HepG2 (cell line): Measurements from ENCODE around the gene GLTPD2. TPM values are rescaled to one million over a fixed set of nuclear protein-coding genes. Genes with fewer than 3 reads are reported as not detected.

Experiments used
- ATF1 ChIP-seq: IDR thresholded peaks from 2 replicates; pipeline ENCODE4 v1.6.1; 2016; ENCODE audit warnings: mild to moderate bottlenecking, control low read depth
- BRCA1 ChIP-seq: sonication (generic); formaldehyde crosslinking; IDR thresholded peaks from 2 replicates; pipeline ENCODE4 v1.4.0; 2020; ENCODE audit warnings: missing genetic modification reagents
- LCORL ChIP-seq, 2 experiments: fragments of 450-650 bp in 1 of 2; sonication (generic) in 1 of 2; formaldehyde crosslinking in 1 of 2; IDR thresholded peaks; 2 replicates each; pipeline versions ENCODE4 v1.5.0 to v1.6.1; 2017 to 2020; ENCODE audit warnings: antibody characterized with exemption in 1 of 2, missing genetic modification reagents in 1 of 2
- MYNN ChIP-seq: sonication (generic); formaldehyde crosslinking; IDR thresholded peaks from 2 replicates; pipeline ENCODE4 v1.4.0; 2020; ENCODE audit warnings: mild to moderate bottlenecking, low read depth, missing genetic modification reagents
- NR2F1 ChIP-seq, 2 experiments: fragments of 450-650 bp in 1 of 2; formaldehyde crosslinking in 1 of 2; IDR thresholded peaks; 2 replicates each; pipeline versions ENCODE4 v1.5.0 to v1.6.1; 2016 to 2020; ENCODE audit warnings: mild to moderate bottlenecking in 1 of 2, missing compliant biosample characterization in 1 of 2, missing genetic modification reagents in 1 of 2, moderate library complexity in 1 of 2
- NR2F6 ChIP-seq, 2 experiments: IDR thresholded peaks; 2 replicates each; pipeline ENCODE4 v1.6.1; 2016; ENCODE audit warnings: antibody characterized with exemption in 1 of 2, mild to moderate bottlenecking in 1 of 2
- SMYD3 ChIP-seq: sonication (generic); formaldehyde crosslinking; IDR thresholded peaks from 2 replicates; pipeline ENCODE4 v1.8.1; 2023; ENCODE audit warnings: mild to moderate bottlenecking, missing genetic modification reagents
- ZNF180 ChIP-seq: sonication (generic); formaldehyde crosslinking; IDR thresholded peaks from 2 replicates; pipeline ENCODE4 v1.4.0; 2020; ENCODE audit warnings: low read depth, missing genetic modification reagents, borderline replicate concordance
- ZNF263 ChIP-seq: sonication (generic); formaldehyde crosslinking; IDR thresholded peaks from 2 replicates; pipeline ENCODE4 v1.4.0; 2020; ENCODE audit warnings: missing genetic modification reagents
- ZNF484 ChIP-seq: sonication (generic); formaldehyde crosslinking; IDR thresholded peaks from 2 replicates; pipeline ENCODE4 v1.5.1; 2020; ENCODE audit warnings: mild to moderate bottlenecking, low read depth, missing genetic modification reagents, borderline replicate concordance
- ZSCAN29 ChIP-seq: sonication (generic); formaldehyde crosslinking; conservative IDR thresholded peaks from 2 replicates; pipeline ENCODE4 v1.4.0; 2020; ENCODE audit warnings: mild to moderate bottlenecking, missing genetic modification reagents
- polyA plus RNA-seq, 8 experiments: library from polyadenylated mRNA; depleted of rRNA in 3 of 8; stranded (reverse) in 7 of 8; unstranded in 1 of 8; fragments of >200 nt; fragmentation: Illumina TruSeq in 4 of 8; extraction: Trizol in 4 of 8; gene quantifications; 2 replicates each; pipeline versions ENCODE4 v1.2.1 to v1.2.3, GENCODE V29; 2011 to 2016; ENCODE audit warnings: low read depth in 4 of 8, missing spikeins in 1 of 8, mixed read lengths in 1 of 8; ENCODE audit not compliant: insufficient read depth in 1 of 8
- total RNA-seq, 5 experiments: library from RNA; depleted of rRNA; stranded (reverse); fragments of >200 nt; fragmentation: Illumina TruSeq; extraction: Trizol; gene quantifications; 2 replicates each; pipeline ENCODE4 v1.2.3, GENCODE V29; 2016; ENCODE audit warnings: low read depth in 1 of 5
- TF ChIP-seq, protein P1 (sequence below): sonication (generic); formaldehyde crosslinking; IDR thresholded peaks from 2 replicates; pipeline ENCODE4 v1.8.0; 2022; ENCODE audit warnings: mild to moderate bottlenecking, missing genetic modification reagents
- TF ChIP-seq, protein P2 (sequence below): sonication (generic); formaldehyde crosslinking; IDR thresholded peaks from 2 replicates; pipeline ENCODE4 v1.8.1; 2023; ENCODE audit warnings: mild to moderate bottlenecking, inconsistent platforms, moderate library complexity, missing genetic modification reagents, borderline replicate concordance
- TF ChIP-seq, protein P3 (sequence below), 2 experiments: sonication (generic) in 1 of 2; formaldehyde crosslinking in 1 of 2; IDR thresholded peaks; 2 replicates each; pipeline versions ENCODE4 v1.5.1 to v1.6.1; 2011 to 2020; ENCODE audit warnings: borderline replicate concordance in 1 of 2, low read depth in 1 of 2, low read length in 1 of 2, mild to moderate bottlenecking in 1 of 2, missing genetic modification reagents in 1 of 2, moderate library complexity in 1 of 2
- TF ChIP-seq, protein P4 (sequence below): sonication (generic); formaldehyde crosslinking; IDR thresholded peaks from 2 replicates; pipeline ENCODE4 v1.5.1; 2020; ENCODE audit warnings: missing genetic modification reagents, mild to moderate bottlenecking, borderline replicate concordance
- TF ChIP-seq, protein P5 (sequence below): sonication (generic); formaldehyde crosslinking; IDR thresholded peaks from 2 replicates; pipeline ENCODE4 v1.9.0; 2021; ENCODE audit warnings: missing genetic modification reagents, borderline replicate concordance

GLTPD2 gene
- total and polyA plus RNA-seq, 2 of the 13 experiments (the other 11 are each of a cell fraction or from before 2014, with no cell fraction given) = 7.5 to 12.9 TPM

DNA sequence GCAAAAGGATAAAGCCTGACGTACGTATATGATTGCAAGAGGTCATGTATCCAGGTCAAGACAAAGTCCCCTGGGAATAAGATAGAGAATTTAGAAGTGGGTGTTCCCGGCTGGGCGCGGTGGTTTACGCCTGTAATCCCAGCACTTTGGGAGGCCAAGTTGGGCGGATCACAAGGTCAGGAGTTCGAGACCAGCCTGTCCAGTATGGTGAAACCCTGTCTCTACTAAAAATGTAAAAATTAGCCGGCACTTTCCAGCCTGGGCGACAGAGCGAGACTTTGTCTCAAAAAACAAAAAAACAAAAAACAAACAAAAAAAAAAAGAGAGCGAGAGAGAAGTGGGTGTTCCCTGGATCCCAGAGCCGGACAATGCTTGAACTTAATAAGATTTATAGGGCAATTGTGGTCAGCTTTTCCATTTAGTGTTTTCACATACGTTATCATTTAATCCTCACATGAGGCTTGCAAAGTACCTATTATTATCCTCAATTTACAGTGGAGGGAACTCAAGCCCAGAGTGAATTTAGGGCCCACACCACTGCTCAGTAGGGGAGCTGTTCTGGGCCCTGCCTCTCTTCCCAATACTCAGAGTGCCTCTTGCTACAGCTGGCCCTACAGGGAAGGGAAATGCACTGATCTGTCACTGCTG lies 481 bp upstream of the GLTPD2 start (continued):
- TF ChIP-seq, protein P1, sequence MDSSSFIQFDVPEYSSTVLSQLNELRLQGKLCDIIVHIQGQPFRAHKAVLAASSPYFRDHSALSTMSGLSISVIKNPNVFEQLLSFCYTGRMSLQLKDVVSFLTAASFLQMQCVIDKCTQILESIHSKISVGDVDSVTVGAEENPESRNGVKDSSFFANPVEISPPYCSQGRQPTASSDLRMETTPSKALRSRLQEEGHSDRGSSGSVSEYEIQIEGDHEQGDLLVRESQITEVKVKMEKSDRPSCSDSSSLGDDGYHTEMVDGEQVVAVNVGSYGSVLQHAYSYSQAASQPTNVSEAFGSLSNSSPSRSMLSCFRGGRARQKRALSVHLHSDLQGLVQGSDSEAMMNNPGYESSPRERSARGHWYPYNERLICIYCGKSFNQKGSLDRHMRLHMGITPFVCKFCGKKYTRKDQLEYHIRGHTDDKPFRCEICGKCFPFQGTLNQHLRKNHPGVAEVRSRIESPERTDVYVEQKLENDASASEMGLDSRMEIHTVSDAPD (CRISPR knock-in tag) = peak; percentile 5; the same call in 1 of the 2 replicates
- TF ChIP-seq MYNN (CRISPR knock-in tag) (0 out of 2 replicates have a peak, but pooled peaks have one; percentile 7), ATF1 (peak; percentile 36; the same call in 1 of the 2 replicates), ZNF180 (no peak), ZNF484 (CRISPR knock-in tag) (no peak), BRCA1 (CRISPR knock-in tag) (0 out of 2 replicates have a peak, but pooled peaks have one; percentile 39), LCORL (IDR thresholded peaks at IDR 0.05) (0 out of 2 replicates have a peak, but pooled peaks have one; percentile 8), LCORL (CRISPR knock-in tag; IDR thresholded peaks at IDR 0.05) (no peak), ZNF263 (CRISPR knock-in tag) (0 out of 2 replicates have a peak, but pooled peaks have one; percentile 27), SMYD3 (CRISPR knock-in tag) (no peak), ZSCAN29 (CRISPR knock-in tag) (no peak), NR2F1 (CRISPR knock-in tag; IDR thresholded peaks at IDR 0.05) (peak in 1 of 2 experiments; percentile 55; a peak in 2 of 4 replicates), NR2F6 (IDR thresholded peaks at IDR 0.05) (peak; percentile 4; the same call in 1 of the 2 replicates), NR2F6 (CRISPR knock-in tag; IDR thresholded peaks at IDR 0.05) (no peak)
- TF ChIP-seq, protein P2, sequence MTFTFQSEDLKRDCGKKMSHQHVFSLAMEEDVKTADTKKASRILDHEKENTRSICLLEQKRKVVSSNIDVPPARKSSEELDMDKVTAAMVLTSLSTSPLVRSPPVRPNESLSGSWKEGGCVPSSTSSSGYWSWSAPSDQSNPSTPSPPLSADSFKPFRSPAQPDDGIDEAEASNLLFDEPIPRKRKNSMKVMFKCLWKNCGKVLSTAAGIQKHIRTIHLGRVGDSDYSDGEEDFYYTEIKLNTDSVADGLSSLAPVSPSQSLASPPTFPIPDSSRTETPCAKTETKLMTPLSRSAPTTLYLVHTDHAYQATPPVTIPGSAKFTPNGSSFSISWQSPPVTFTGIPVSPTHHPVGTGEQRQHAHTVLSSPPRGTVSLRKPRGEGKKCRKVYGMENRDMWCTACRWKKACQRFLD (CRISPR knock-in tag) = no peak
- TF ChIP-seq, protein P3, sequence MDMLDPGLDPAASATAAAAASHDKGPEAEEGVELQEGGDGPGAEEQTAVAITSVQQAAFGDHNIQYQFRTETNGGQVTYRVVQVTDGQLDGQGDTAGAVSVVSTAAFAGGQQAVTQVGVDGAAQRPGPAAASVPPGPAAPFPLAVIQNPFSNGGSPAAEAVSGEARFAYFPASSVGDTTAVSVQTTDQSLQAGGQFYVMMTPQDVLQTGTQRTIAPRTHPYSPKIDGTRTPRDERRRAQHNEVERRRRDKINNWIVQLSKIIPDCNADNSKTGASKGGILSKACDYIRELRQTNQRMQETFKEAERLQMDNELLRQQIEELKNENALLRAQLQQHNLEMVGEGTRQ (IDR thresholded peaks at IDR 0.05; ENCODE audit: low read depth, low read length) = no peak
- TF ChIP-seq, protein P3 (CRISPR knock-in tag; IDR thresholded peaks at IDR 0.05; ENCODE audit: borderline replicate concordance) = no peak
- TF ChIP-seq, protein P4, sequence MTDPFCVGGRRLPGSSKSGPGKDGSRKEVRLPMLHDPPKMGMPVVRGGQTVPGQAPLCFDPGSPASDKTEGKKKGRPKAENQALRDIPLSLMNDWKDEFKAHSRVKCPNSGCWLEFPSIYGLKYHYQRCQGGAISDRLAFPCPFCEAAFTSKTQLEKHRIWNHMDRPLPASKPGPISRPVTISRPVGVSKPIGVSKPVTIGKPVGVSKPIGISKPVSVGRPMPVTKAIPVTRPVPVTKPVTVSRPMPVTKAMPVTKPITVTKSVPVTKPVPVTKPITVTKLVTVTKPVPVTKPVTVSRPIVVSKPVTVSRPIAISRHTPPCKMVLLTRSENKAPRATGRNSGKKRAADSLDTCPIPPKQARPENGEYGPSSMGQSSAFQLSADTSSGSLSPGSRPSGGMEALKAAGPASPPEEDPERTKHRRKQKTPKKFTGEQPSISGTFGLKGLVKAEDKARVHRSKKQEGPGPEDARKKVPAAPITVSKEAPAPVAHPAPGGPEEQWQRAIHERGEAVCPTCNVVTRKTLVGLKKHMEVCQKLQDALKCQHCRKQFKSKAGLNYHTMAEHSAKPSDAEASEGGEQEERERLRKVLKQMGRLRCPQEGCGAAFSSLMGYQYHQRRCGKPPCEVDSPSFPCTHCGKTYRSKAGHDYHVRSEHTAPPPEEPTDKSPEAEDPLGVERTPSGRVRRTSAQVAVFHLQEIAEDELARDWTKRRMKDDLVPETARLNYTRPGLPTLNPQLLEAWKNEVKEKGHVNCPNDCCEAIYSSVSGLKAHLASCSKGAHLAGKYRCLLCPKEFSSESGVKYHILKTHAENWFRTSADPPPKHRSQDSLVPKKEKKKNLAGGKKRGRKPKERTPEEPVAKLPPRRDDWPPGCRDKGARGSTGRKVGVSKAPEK (CRISPR knock-in tag) = no peak
- TF ChIP-seq, protein P5, sequence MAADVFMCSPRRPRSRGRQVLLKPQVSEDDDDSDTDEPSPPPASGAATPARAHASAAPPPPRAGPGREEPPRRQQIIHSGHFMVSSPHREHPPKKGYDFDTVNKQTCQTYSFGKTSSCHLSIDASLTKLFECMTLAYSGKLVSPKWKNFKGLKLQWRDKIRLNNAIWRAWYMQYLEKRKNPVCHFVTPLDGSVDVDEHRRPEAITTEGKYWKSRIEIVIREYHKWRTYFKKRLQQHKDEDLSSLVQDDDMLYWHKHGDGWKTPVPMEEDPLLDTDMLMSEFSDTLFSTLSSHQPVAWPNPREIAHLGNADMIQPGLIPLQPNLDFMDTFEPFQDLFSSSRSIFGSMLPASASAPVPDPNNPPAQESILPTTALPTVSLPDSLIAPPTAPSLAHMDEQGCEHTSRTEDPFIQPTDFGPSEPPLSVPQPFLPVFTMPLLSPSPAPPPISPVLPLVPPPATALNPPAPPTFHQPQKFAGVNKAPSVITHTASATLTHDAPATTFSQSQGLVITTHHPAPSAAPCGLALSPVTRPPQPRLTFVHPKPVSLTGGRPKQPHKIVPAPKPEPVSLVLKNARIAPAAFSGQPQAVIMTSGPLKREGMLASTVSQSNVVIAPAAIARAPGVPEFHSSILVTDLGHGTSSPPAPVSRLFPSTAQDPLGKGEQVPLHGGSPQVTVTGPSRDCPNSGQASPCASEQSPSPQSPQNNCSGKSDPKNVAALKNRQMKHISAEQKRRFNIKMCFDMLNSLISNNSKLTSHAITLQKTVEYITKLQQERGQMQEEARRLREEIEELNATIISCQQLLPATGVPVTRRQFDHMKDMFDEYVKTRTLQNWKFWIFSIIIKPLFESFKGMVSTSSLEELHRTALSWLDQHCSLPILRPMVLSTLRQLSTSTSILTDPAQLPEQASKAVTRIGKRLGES (CRISPR knock-in tag) = no peak
